ENCODE measurements around the gene KIF22. TPM values are rescaled to one million over a fixed set of nuclear protein-coding genes. Genes with fewer than 3 reads are reported as not detected.
A peak's percentile ranks its signal among the peaks of the same experiment; 100 is the strongest.

KIF22 gene
- polyA plus RNA-seq, 3 donors from 2014 or later, result 33.1 to 45.2 (median 33.3) TPM

- peaks cover 0 to 21% (median 5%) of the 10 kb centered on the region in 3 donors for H3K36me3 Mint-ChIP-seq
- peaks cover 58 to 68% of the 10 kb centered on the region in 2 donors for H3K4me1 Mint-ChIP-seq
- H3K27ac Mint-ChIP-seq, result peak within 1 kb of the TSS; percentile 95 to 100 (median 96)
- H3K4me3 Mint-ChIP-seq, result peak within 1 kb of the TSS; percentile 93 to 99 (median 99)
- no peaks in the 10 kb centered on the region for H3K9me3 Mint-ChIP-seq
- H3K27me3 Mint-ChIP-seq (ENCODE audit: low read depth in 3 of 3), result peaks cover 12 to 20% (median 17%) of the 10 kb centered on the region in 3 donors
- peak; percentile 98 to 99 (median 98) for DNase-seq
These were observed 25.5 kb downstream of the KIF22 start, which contains the start of gene PAGR1 for GRCh38 chr16:29815793-29816693. PAGR1 (plus strand) TSS chr16:29816152; CDS start chr16:29816526, 374 bp downstream.

- Mint-ChIP-seq H3K36me3 (peaks cover 0 to 21% (median 5%) of the 10 kb centered on the region in 3 donors), H3K4me1 (peaks cover 59 to 68% of the 10 kb centered on the region in 2 donors), H3K4me3 (peak overlapping the region; percentile 93 to 99 (median 99)), H3K27me3 (ENCODE audit: low read depth in 3 of 3) (peaks cover 9 to 12% (median 12%) of the 10 kb centered on the region in 3 donors), H3K27ac (peak overlapping the region; percentile 94 to 99 (median 96)), H3K9me3 (no peaks in the 10 kb centered on the region)
- peak in 2 of 3 donors; percentile 40 to 47 for DNase-seq
These were observed 26.3 kb downstream of the KIF22 start for GRCh38 chr16:29816694-29817441.

GRCh38 chr16:29818082-29818481 lies 27.5 kb downstream of the KIF22 start:
- H3K9me3 Mint-ChIP-seq, result no peaks in the 10 kb centered on the region
- peaks cover 9% of the 10 kb centered on the region in 3 donors for H3K27me3 Mint-ChIP-seq (ENCODE audit: low read depth in 3 of 3)
- H3K36me3 Mint-ChIP-seq, result peaks cover 0 to 21% (median 5%) of the 10 kb centered on the region in 3 donors
- peak overlapping the region; percentile 65 to 82 (median 76) for H3K4me3 Mint-ChIP-seq
- DNase-seq, result no peak
- H3K4me1 Mint-ChIP-seq, result peaks cover 64 to 78% of the 10 kb centered on the region in 2 donors
- peak overlapping the region; percentile 66 to 88 (median 74) for H3K27ac Mint-ChIP-seq

- H3K9me3 Mint-ChIP-seq, result no peaks in the 10 kb centered on the region
- peaks cover 66 to 78% of the 10 kb centered on the region in 2 donors for H3K4me1 Mint-ChIP-seq
- DNase-seq, result no peak
- peak overlapping the region; percentile 93 to 98 (median 95) for H3K4me3 Mint-ChIP-seq
- peaks cover 9% of the 10 kb centered on the region in 3 donors for H3K27me3 Mint-ChIP-seq (ENCODE audit: low read depth in 3 of 3)
- peaks cover 0 to 21% (median 5%) of the 10 kb centered on the region in 3 donors for H3K36me3 Mint-ChIP-seq
- peak overlapping the region; percentile 82 to 97 (median 95) for H3K27ac Mint-ChIP-seq
These were observed 29.0 kb downstream of the KIF22 start for GRCh38 chr16:29819506-29819905.

- peaks cover 9% of the 10 kb centered on the region in 3 donors for H3K27me3 Mint-ChIP-seq (ENCODE audit: low read depth in 3 of 3)
- peak within 1 kb of the TSS; percentile 82 to 97 (median 95) for H3K27ac Mint-ChIP-seq
- H3K36me3 Mint-ChIP-seq, result peaks cover 0 to 24% (median 5%) of the 10 kb centered on the region in 3 donors
- H3K4me3 Mint-ChIP-seq, result peak within 1 kb of the TSS; percentile 93 to 98 (median 95)
- H3K4me1 Mint-ChIP-seq, result peaks cover 66 to 77% of the 10 kb centered on the region in 2 donors
- no peaks in the 10 kb centered on the region for H3K9me3 Mint-ChIP-seq
- peak in 1 of 3 donors; percentile 30 for DNase-seq
These were observed 29.7 kb downstream of the KIF22 start, which contains the start of gene MVP for GRCh38 chr16:29820271-29820701. MVP (plus strand) TSS chr16:29820462; CDS start chr16:29830550, 10,088 bp downstream.

- peaks cover 0 to 21% (median 5%) of the 10 kb centered on the region in 3 donors for H3K36me3 Mint-ChIP-seq
- H3K27me3 Mint-ChIP-seq (ENCODE audit: low read depth in 3 of 3), result peaks cover 2 to 3% (median 3%) of the 10 kb centered on the region in 3 donors
- H3K9me3 Mint-ChIP-seq, result no peaks in the 10 kb centered on the region
- peaks cover 67 to 77% of the 10 kb centered on the region in 2 donors for H3K4me1 Mint-ChIP-seq
- DNase-seq, result peak; percentile 47 to 58 (median 51)
- peak overlapping the region; percentile 93 to 98 (median 95) for H3K4me3 Mint-ChIP-seq
- H3K27ac Mint-ChIP-seq, result peak overlapping the region; percentile 82 to 97 (median 95)
These were observed 30.4 kb downstream of the KIF22 start for GRCh38 chr16:29820730-29821642.

GRCh38 chr16:29821643-29822115 lies 31.1 kb downstream of the KIF22 start:
- no peak for DNase-seq
- no peaks in the 10 kb centered on the region for H3K9me3 Mint-ChIP-seq
- H3K27ac Mint-ChIP-seq, result peak overlapping the region; percentile 82 to 97 (median 95)
- H3K4me3 Mint-ChIP-seq, result peak overlapping the region; percentile 93 to 98 (median 95)
- H3K36me3 Mint-ChIP-seq, result peaks cover 0 to 20% (median 5%) of the 10 kb centered on the region in 3 donors
- H3K4me1 Mint-ChIP-seq, result peaks cover 68 to 75% of the 10 kb centered on the region in 2 donors
- peaks cover 2% of the 10 kb centered on the region in 3 donors for H3K27me3 Mint-ChIP-seq (ENCODE audit: low read depth in 3 of 3)

- Mint-ChIP-seq H3K36me3 (peaks cover 0 to 7% (median 0%) of the 10 kb centered on the region in 3 donors), H3K4me1 (peaks cover 56 to 59% of the 10 kb centered on the region in 2 donors), H3K9me3 (no peaks in the 10 kb centered on the region), H3K27me3 (ENCODE audit: low read depth in 3 of 3) (no peaks in the 10 kb centered on the region), H3K27ac (peak overlapping the region in 5 of 6 donors; percentile 37 to 81 (median 64)), H3K4me3 (peak overlapping the region in 2 of 5 donors; percentile 22 to 35)
- no peak for DNase-seq
These were observed 34.1 kb downstream of the KIF22 start for GRCh38 chr16:29824589-29825144.

GRCh38 chr16:29825145-29826044 lies 34.8 kb downstream of the KIF22 start:
- Mint-ChIP-seq H3K36me3 (peaks cover 0 to 7% (median 0%) of the 10 kb centered on the region in 3 donors), H3K4me1 (peaks cover 49 to 53% of the 10 kb centered on the region in 2 donors), H3K9me3 (no peaks in the 10 kb centered on the region), H3K27ac (peak overlapping the region; percentile 37 to 81 (median 66)), H3K27me3 (ENCODE audit: low read depth in 3 of 3) (no peaks in the 10 kb centered on the region), H3K4me3 (peak overlapping the region in 3 of 5 donors; percentile 22 to 35 (median 23))
- no peak for DNase-seq

GRCh38 chr16:29826342-29826695 lies 35.8 kb downstream of the KIF22 start:
- Mint-ChIP-seq H3K36me3 (peaks cover 0 to 3% (median 0%) of the 10 kb centered on the region in 3 donors), H3K27ac (no peak overlapping the region), H3K4me3 (no peak overlapping the region), H3K27me3 (ENCODE audit: low read depth in 3 of 3) (no peaks in the 10 kb centered on the region), H3K9me3 (no peaks in the 10 kb centered on the region), H3K4me1 (peaks cover 40 to 44% of the 10 kb centered on the region in 2 donors)
- DNase-seq, result no peak

- peaks cover 13 to 19% of the 10 kb centered on the region in 2 donors for H3K4me1 Mint-ChIP-seq
- H3K9me3 Mint-ChIP-seq, result no peaks in the 10 kb centered on the region
- DNase-seq, result no peak
- H3K27me3 Mint-ChIP-seq (ENCODE audit: low read depth in 3 of 3), result peaks cover 0 to 2% (median 0%) of the 10 kb centered on the region in 3 donors
- no peak overlapping the region for H3K4me3 Mint-ChIP-seq
- H3K36me3 Mint-ChIP-seq, result peaks cover 7 to 12% (median 11%) of the 10 kb centered on the region in 3 donors
- H3K27ac Mint-ChIP-seq, result no peak overlapping the region
These were observed 40.2 kb downstream of the KIF22 start for GRCh38 chr16:29830774-29831173.
